ENCODE measurements around the gene ATXN3.

The ATXN3 gene

DNA sequence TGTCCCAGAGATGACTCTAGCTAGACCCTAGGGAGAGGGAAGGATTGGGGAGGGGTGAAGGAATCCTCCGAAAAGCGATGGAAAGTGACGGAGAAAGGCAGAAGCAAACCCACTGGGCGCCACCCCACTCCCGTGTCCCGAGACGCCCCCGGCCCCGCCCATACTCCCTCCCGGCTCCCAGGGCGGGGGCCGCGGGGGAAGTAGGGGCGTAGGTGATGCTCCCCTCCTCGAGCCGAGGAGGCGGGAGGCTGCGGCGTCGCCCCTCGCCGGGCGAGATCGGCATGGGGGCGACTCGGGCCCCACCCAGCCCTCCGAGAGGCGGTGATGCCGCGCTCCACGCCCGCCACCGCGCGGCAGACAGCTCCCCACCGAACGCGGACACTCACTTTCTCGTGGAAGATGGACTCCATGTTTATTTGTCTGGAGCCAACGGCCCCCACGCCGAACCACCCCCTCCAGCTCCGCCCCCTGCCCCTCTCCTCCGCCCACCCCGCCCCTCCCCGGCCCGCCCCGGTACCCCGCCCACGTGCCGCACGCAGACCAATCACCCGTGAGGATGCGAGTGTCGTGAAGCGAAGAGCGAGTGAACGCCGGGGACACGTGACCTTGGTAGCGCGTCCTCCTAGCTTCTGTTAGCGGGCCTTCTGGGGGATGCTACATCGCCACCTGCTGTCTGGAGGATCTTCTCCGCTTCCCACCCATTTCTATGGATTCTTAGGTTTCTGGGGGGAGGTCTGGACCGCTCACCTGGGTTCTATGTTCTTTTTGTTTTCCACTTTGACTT, at the start of gene ATXN3:
Gene ATXN3, minus strand, starts transcription at position 440 of the 784 bp plus-strand sequence. Its CDS starts 30 bp downstream, at position 410.
- FAIRE-seq, result no peak

DNA sequence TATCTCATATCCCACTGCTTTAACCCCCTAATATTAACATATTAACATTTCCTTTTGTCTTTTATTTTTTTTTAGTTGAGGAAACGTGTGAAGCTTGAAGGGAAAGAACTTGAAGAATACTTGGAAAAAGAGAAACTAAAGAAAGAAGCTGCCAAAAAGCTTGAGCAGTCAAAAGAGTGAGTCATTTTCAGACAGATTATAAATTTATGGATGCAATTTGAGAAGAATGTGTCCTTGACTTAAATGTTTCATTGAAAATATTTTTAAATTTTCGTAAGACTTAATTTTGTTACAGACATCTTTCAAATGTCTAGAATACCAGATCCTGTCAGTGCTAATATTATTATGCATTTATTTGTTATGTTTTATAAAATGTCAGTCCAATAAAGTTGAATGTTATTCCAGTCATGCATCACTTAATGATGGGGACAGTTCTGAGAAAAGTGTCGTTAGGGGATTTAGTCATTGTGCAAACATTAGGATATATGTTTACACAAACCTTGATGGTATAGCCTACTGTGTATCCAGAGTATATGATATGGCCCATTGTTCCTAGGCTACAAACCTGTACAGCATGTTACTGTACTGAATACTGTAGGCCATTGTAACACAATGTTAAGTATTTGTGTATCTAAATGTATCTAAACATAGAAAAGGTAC, 48.0 kb upstream of the ATXN3 start:
- no peak for FAIRE-seq

DNA sequence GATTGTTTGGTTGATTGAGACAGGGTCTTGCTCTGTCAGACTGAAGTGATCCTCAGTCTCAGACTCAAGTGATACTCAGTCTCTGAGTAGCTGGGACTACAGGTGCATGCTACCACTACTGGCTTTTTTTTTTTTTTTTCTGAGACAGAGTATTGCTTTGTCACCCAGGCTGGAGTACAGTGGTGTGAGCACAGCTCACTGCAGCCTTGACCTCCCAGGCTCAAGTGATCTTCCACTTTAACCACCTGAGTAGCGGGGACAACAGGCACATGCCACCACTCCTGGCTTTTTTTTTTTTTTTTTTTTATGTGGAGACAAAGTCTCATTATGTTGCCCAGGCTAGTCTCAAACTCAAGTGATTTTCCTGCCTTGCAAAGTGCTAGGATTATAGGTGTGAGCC, 47.2 kb upstream of the ATXN3 start:
- no peak for FAIRE-seq

DNA sequence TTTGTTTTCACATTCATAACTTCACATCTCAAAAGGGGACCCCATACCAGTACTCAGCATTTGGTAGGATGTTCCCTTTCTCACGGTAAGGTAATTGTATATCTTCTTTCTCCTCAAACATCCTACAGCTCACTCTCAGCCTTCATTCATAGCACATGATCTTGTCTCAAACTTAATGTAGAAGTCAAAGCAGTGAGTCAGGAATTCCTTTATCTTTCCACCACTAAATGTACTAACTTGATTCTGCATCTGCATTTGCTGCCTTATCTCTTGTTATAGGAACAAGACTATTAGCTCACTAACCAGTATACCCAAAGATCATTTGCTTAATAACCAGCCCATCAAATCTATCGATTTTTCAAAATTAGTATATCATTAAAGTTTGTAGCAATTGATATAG, 38.3 kb upstream of the ATXN3 start:
- FAIRE-seq, result no peak

DNA sequence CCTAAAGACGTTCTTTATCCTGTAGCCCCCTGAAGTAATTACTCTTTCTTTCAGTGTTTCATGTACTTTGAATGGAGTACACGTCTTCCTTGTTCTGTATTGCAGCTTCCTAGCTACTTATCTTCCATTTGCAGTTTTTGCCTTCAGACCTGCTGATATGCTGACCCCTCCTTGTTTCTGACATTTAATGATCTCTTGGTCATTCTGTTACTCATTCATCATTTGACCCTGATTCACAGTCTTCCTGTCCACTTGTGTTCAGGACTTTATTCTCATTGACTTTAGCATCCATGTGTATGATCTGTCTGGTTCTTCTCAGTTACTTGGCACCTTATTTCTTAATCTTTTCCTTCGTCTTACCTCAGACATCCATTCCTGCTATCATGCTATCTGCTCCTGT, 37.6 kb upstream of the ATXN3 start:
- no peak for FAIRE-seq

DNA sequence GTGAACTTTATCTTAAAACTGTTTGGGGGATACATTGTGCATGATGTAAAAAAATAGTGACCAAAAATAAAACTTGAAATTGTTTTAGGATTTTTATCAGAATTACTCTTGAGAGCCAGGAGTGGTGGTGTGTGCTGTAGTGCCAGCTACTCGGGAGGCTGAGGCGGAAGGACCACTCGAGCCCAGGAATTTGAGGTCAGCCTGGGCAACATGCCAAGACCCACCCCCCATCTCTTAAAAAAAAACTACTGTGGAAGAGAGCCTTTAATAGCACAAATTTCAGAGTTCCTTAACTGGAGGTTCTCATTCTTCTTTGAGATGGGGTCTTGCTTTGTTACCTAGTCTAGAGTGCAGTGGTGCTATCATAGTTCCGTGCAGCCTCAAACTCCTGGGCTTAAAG, 36.9 kb upstream of the ATXN3 start:
- no peak for FAIRE-seq

DNA sequence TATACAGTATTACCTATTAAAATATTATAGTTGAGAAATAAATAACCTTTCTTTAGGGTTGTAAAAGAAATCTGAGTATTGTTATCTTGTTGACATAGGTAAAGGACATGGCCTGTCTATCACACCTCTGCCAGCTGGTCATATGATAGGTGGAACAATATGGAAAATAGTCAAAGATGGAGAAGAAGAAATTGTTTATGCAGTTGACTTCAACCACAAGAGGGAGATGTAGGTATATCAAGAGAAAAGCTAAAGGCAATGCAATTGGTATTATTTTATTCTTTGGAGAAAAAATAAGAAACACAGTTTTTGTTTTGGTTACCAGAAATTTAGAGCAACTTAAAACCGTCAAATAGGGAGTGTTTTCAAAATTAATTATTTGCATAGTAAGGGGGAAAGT, 28.9 kb upstream of the ATXN3 start:
- FAIRE-seq, result peak; percentile 70

DNA sequence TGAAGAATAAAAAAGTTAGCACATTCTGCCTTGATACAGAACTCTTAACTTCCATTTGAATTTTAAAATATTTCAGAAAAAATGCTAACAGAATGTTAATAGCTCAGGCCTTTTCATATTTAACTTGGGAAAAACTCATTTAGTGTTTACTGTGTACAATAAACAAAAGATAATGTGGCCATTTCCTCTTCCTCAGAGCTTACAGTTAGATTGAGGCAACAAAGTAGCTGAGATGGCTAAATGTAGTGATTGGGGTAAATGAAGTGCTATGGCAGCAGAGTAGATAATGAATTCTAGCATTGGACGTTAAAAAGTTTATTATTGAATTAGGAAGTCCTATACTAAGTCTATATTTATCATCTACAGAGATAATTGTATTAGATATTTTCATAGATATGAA, 28.1 kb upstream of the ATXN3 start:
- FAIRE-seq, result no peak

DNA sequence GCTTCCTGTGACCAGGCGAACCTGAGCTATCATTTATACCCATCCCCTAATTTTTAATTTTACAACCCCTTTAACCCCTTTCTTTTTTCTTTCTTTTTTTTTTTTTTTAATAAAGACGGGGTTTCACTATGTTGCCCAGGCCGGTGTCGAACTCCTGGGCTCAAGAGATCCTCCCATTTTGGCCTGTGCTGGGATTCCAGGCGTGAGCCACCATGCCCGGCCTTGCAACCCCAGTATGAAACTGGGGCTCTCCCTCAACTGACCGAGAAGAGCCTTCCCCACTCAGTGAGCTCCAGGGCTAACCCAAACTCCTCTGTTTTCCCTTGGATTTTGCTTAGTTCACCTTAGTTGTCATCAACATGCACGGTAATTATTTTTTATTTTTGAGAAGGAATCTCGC, 16.4 kb upstream of the ATXN3 start:
- no peak for FAIRE-seq

DNA sequence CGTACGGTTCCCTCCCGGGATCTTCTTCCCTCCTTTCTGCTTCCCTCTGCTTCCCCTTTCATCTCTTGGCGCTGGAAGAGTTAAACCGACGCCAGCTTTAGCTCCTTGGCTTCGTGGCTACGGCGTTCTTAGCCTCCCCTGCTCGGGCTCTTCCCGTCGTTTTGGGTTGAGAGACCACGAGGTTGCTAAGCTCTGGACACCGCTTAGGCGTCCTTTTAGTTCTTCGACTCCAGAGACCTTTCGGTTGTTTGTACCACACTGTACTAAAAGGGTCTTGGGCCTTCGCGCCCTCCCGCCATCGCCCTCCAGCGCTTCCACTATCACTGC, 15.9 kb upstream of the ATXN3 start:
- no peak for FAIRE-seq

DNA sequence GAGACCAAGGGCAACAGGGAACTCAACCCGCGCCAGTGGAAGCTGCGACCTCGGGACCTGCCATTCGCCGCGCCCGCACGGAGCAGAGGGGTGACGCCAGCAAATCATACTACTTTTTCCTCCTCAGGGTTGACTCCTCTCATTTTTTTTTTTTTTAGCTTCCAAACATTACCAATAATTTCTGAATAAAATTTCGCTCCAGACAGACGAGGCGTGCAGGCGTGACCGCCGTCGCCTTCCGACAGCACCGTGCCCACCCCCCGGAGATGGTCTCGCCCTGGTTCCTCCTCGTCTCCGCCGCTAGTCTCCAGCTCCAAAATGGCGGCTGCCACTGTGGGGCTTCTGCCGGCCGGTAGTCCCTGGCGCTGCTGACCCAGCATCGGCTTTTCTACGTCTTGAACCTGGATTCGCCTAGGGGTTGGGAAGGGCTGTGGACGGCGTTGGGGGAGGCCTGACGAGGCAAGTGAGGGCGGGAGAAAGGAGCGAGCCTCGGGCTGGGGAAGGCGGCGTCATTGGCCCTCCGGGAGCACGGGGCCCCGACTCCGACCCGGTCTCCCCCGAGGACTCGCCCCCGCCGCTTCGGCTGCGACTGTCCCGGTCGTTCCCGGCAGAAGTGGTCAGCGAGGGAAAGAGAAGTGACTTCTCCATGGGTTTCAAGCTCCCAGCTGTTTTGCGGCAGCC, 15.4 kb upstream of the ATXN3 start, which contains the start of the genes CPSF2 and NDUFB1:
Gene CPSF2, plus strand, starts transcription at position 300 of the 681 bp plus-strand sequence. CDS start 9,016 bp downstream, outside the sequence.
Gene NDUFB1, minus strand, starts transcription at position 37 of the 681 bp plus-strand sequence. CDS start 4,069 bp downstream, outside the sequence.
- no peak for FAIRE-seq

DNA sequence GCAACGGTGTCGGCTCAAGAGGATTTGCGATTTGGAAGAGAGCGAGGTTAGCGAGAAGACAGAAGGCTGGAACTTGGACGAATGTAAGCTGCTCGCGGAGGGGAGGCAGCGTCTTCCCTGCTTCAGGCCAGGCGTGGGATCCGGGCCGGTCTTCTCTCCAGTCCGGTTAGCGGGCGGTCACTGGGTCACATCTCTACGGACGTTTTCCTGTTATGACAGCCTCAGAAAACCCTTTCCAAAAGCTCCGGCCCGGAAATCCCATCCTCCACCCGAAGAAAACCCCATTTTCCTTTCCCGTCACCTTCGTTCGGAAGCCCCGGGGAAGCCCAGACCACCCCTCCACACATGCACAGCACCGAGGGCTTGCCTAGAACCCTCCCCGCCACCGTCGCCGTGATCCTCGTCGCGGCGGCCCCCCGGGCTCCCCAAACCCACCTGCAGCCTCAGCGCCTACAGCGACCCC, 14.9 kb upstream of the ATXN3 start:
- no peak for FAIRE-seq

DNA sequence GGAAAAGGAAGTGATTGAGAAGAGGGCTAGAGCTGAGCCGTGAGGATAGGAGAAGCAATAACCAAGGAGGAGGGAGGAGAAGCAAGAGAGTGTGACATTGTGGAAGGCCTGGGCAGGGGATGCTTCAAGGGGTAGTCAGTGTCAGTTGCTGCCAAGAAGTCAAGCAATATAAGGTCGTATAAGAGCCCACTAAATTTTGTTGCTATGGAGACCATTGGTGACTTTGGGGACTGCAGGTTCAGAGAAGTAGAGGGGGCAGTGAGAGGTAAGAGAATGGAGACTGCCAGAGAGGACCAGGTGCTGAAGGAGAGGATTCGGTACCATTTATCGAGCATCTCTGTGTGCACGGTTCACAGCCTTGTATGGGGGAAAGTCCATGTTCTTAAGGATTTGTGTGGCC, 3.1 kb upstream of the ATXN3 start:
- no peak for FAIRE-seq

DNA sequence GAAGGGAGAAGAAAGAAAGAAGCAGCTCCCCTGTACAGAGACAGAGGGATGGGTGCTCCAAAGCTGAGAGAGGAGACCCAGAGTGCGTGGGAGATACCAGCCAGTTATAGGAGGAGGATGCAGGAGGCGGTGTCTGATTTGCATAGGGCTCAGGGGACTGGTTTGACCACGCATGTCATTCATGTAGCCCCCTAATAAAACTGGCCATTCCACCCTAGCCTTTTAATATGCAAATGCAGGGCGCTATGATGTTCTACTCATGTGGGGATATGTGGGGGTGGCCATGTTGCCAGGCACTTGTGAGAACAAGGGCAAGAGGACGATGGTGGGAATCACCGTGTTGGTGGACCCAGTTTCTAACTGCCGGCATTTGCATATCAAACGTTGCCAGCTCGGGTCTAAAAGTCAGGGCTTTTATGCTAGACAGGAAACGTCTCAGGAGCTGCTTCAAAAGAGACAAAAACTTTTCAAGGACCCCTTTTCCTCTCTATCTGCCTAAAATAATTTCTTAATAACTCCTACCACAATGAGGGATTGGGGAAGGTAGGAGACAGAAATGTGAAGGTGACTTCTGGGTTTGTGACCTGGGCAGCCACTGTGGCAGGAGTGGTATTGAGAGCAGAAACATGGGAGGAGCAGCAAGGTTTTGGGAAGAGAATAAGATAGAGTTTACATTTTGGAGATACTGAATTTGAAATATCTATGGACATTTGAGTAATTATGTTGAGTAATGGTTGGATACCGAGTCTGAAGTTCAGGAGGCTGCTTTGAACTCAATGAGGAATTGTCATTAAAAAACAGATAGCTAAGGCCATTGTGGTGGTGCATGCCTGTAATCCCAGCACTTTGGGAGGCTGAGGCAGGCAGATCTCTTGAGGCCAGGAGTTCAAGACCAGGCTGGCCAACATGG, 2.2 kb upstream of the ATXN3 start:
- FAIRE-seq, result no peak

DNA sequence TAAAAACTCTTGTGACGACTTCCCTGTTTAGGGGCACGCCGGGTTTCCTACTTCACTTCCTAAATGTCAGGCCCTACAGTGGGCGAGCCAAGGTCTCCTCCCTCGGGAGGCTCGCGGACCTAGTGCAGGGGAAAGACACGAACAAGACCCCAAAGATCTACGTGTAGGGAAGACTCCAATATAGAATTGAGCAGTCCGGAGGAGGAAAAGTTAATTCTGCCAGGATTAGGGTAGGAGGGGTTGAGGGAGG, 564 bp downstream of the ATXN3 start:
- FAIRE-seq, result no peak

DNA sequence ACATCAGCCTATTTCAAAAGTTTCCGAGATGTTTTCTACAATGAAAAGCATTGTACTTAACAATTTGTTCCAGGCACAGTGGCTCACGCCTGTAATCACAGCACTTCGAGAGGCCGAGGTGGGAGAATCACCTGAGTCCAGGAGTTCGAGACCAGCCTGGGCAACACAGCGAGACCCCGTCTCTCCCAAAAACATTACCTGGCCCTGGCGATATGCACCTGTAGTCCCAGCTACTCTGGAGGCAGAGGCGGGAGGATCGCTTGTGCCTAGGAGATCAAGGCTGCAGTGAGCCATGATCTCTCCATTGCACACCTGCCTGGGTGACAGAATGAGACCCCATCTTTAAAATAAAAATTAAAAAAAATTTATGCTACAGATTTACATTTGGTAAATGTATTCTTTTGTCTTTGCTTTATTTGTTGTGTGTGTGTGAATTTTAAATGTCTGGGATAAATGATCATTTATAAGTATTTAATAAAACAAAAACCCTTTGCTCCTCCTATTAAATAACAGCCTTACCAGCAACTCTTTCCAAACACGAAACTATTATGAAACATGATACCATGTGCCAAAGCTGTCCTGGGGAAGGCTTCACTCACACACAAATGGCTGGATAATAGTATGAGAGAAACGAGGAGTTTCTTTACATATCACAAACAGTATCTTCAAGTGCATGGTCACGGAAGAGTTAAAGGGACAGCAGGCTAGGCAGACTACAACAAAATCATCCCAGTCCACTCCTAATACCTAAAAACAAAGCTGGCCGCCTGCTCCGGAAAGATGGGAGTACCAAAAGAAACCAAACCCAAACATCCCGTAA, 1.1 kb downstream of the ATXN3 start:
- FAIRE-seq, result no peak

DNA sequence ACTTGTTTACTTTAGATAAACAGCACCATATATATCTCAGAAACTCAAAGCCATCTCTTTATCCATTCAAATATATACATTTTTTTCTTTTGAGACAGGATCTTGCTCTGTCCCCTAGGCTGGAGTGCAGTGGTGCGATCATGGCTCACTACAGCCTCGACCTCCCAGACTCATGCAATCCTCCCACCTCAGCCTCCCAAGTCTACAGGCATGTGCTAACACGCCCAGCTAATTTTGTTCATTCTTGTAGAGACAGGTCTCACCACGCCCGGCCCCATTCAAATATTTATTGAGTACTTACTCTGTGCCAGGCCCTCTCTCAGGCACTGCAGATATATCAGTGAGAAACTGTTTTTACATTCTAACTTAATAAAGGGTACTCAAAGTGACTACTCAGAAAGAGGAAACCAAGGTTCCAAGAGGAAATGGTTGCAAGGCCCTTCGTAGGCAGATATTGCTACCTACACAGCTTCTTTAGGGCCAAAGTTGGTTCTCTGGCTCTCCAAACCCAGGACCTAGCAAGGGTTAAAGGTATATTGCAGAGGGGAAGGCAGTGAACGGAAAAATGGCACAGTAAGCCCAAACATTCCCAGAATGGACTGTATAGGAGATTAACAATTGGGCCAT, 2.9 kb downstream of the ATXN3 start:
- no peak for FAIRE-seq

DNA sequence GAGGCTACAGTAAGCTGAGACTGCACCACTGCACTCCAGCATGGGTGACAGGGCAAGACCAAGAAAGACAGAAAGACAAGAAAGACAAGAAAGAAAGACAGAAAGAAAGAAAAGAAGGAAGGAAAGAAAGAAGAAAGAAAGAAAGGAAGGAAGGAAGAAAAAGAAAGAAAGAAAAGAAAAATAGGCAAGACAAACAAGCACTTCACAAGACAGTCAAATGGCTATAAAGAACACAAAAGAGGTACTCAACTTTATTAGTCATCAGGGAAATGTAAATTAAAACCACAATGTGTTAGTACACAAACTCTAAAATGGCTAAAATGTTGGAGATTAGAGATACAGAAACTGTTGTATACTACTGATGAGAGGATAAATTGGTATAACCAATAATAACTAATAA, 6.6 kb downstream of the ATXN3 start:
- no peak for FAIRE-seq

DNA sequence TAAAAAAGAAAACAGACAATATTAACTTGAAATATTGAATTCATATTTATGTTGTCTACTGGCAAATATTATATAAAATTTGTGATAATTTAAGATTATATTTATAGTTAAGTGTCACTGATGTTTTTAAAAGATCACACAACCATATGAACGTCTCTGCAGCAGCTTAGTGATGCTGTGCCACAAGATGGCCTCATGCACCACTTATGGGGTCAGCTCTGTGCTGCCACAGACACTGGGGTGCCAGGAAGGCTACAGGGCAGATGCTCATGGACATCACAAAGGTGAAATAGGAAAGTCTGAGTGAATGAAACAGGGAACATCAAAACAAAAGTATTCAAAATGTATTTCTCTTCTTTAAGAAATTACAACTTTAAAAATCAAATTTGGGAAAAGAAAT, 13.1 kb downstream of the ATXN3 start:
- FAIRE-seq, result no peak

DNA sequence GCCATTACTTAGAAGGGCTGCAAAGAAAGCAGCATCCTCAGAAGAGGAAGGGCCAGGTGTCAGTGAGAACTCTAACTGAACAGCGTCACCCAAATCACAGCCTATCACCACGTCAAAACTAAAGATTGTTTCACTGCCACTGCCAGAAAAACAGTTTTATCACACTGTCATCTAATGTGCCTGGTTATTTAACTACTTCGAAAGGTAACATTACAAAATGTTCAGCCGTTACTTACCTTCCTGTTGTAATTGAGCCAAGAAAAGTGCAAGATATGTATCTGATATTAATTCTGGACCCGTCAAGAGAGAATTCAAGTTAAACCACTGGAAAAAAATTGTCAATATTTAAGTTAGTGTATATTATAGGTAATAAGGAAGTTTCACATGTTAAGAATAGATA, 17.9 kb downstream of the ATXN3 start:
- no peak for FAIRE-seq

DNA sequence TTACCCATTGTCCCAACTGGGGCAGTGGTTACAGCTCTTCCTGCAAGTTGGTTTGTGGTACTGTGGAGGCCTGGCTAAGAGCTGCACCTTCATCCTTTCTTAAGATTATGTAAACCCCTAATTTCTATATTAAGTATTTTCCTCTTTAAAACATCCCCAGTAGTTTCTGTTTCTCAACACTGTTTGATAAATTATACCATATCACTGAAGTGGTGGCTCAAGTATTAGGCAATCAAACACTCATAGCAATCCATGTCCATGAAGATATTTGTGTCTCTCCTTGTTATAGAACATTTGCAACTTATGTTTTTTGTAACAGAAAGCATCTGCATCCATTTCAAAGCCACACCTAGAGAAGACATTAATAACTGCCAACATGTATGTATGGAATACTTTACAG, 31.8 kb downstream of the ATXN3 start:
- FAIRE-seq, result no peak

All from endometrium (tissue), 2 donors.